Measurements from ENCODE around the gene CRIP3. TPM values are rescaled to one million over a fixed set of nuclear protein-coding genes. Genes with fewer than 3 reads are reported as not detected.
A peak's percentile ranks its signal among the peaks of the same experiment; 100 is the strongest.

Gene CRIP3
- total and polyA plus RNA-seq, 2 of the 13 experiments (the other 11 are each of a cell fraction or from before 2014, with no cell fraction given) = 6.3 to 9.3 TPM

DNA sequence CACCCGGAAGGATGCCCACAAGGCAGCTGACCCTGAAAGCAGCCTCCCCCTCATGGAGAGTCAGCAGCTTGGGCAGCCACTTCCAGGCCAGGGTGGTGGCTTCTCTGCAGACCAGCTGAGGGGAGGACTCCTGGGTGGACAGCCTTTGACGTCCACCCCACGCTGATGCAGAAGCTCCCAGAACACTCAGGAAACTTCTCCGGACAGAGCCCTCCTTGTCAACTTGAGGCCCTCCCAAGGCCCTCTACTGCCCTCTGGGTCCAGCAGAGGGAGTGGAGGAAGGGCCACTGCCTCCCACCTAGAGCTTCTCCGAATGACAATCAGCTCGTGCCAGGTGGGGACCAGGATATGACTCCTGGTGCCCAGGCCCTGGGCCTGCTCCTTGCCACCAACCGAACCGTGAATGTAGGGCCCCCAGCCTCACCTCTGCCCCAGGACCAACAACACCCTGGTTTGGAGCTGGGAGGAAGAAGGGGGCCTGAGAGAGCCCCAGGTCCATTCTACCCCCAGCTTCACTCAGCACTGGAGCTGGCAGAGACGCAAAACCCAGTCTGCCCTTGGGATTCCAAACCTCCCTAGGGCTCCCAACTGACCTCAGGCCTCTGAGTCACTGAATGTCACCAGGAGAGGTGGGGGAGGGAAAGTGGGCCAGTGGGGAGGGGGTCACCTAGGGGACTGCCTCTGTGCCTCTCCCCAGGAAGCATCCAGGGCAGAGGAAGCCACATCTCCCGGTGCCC lies 21.5 kb downstream of the CRIP3 start (continued):
- TF ChIP-seq ATAD3A (CRISPR knock-in tag; IDR thresholded peaks at IDR 0.05) (no peak), TEAD3 (CRISPR knock-in tag; optimal IDR thresholded peaks at IDR 0.05; ENCODE audit: borderline replicate concordance) (no peak), ZNF747 (CRISPR knock-in tag; IDR thresholded peaks at IDR 0.05; ENCODE audit: borderline replicate concordance) (no peak; the same call in 1 of the 2 replicates), ZMYM3 (CRISPR knock-in tag; IDR thresholded peaks at IDR 0.05) (no peak), POGZ (CRISPR knock-in tag; IDR thresholded peaks at IDR 0.05) (no peak), BHLHE40 (IDR thresholded peaks at IDR 0.05; ENCODE audit: low read length) (no peak; the same call in 1 of the 2 replicates), E2F2 (CRISPR knock-in tag; IDR thresholded peaks at IDR 0.05; ENCODE audit: borderline replicate concordance) (no peak), GTF2F1 (IDR thresholded peaks at IDR 0.05; ENCODE audit: low read length) (no peak), MED1 (CRISPR knock-in tag; IDR thresholded peaks at IDR 0.05) (0 out of 2 replicates have a peak, but pooled peaks have one; percentile 58), EEA1 (CRISPR knock-in tag; IDR thresholded peaks at IDR 0.05; ENCODE audit: borderline replicate concordance) (no peak), ZNF772 (CRISPR knock-in tag; IDR thresholded peaks at IDR 0.05) (0 out of 2 replicates have a peak, but pooled peaks have one; percentile 36), PHF8 (CRISPR knock-in tag; IDR thresholded peaks at IDR 0.05) (peak; percentile 4; the same call in 1 of the 2 replicates), ETV5 (CRISPR knock-in tag; IDR thresholded peaks at IDR 0.05; ENCODE audit: borderline replicate concordance) (no peak), NR2F2 (IDR thresholded peaks at IDR 0.05; ENCODE audit: borderline replicate concordance, low read depth) (no peak), ZNF225 (CRISPR knock-in tag; IDR thresholded peaks at IDR 0.05) (no peak; the same call in 1 of the 2 replicates), ELF4 (CRISPR knock-in tag; IDR thresholded peaks at IDR 0.05; ENCODE audit: borderline replicate concordance) (no peak), MYNN (CRISPR knock-in tag; IDR thresholded peaks at IDR 0.05; ENCODE audit: low read depth) (no peak), GLI4 (CRISPR knock-in tag; IDR thresholded peaks at IDR 0.05; ENCODE audit: borderline replicate concordance) (no peak; the same call in 1 of the 2 replicates), ZNF280D (CRISPR knock-in tag; IDR thresholded peaks at IDR 0.05) (no peak), SYNCRIP (IDR thresholded peaks at IDR 0.05; ENCODE audit: insufficient read depth, low read depth, low read length) (no peak), ZNF749 (CRISPR knock-in tag; IDR thresholded peaks at IDR 0.05; ENCODE audit: borderline replicate concordance) (no peak), JDP2 (CRISPR knock-in tag; IDR thresholded peaks at IDR 0.05; ENCODE audit: borderline replicate concordance) (no peak)
- TF ChIP-seq, protein P1, sequence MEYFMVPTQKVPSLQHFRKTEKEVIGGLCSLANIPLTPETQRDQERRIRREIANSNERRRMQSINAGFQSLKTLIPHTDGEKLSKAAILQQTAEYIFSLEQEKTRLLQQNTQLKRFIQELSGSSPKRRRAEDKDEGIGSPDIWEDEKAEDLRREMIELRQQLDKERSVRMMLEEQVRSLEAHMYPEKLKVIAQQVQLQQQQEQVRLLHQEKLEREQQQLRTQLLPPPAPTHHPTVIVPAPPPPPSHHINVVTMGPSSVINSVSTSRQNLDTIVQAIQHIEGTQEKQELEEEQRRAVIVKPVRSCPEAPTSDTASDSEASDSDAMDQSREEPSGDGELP (IDR thresholded peaks at IDR 0.05; ENCODE audit: borderline replicate concordance, low read depth) = no peak
